HepG2 (cell line): ENCODE measurements around the gene R3HDM4. TPM values are rescaled to one million over a fixed set of nuclear protein-coding genes. Genes with fewer than 3 reads are reported as not detected.

Experiments
- ADNP ChIP-seq: sonication (generic); formaldehyde crosslinking; IDR thresholded peaks from 2 replicates; pipeline ENCODE4 v1.4.0; 2020; ENCODE audit warnings: missing genetic modification reagents
- ARNT ChIP-seq: fragments of 450-650 bp; IDR thresholded peaks from 2 replicates; pipeline ENCODE4 v1.6.1; 2017
- ATF1 ChIP-seq: IDR thresholded peaks from 2 replicates; pipeline ENCODE4 v1.6.1; 2016; ENCODE audit warnings: mild to moderate bottlenecking, control low read depth
- CCDC6 ChIP-seq: sonication (generic); formaldehyde crosslinking; IDR thresholded peaks from 2 replicates; pipeline ENCODE4 v1.8.1; 2022; ENCODE audit warnings: mild to moderate bottlenecking, missing genetic modification reagents, moderate library complexity
- CHD2 ChIP-seq: IDR thresholded peaks from 2 replicates; pipeline ENCODE4 v1.6.1; 2011; ENCODE audit warnings: low read depth, low read length, improper control_type of control experiment
- DPF2 ChIP-seq: sonication (generic); formaldehyde crosslinking; IDR thresholded peaks from 2 replicates; pipeline ENCODE4 v1.4.0; 2020; ENCODE audit warnings: mild to moderate bottlenecking, low read depth, missing genetic modification reagents, borderline replicate concordance
- EP300 ChIP-seq, 3 experiments: sonication (generic) in 1 of 3; formaldehyde crosslinking in 1 of 3; IDR thresholded peaks; 2 replicates each; pipeline versions ENCODE4 v1.5.1 to v1.6.1; 2011 to 2020; ENCODE audit warnings: low read depth in 2 of 3, low read length in 2 of 3, borderline replicate concordance in 1 of 3, improper control_type of control experiment in 1 of 3, mild to moderate bottlenecking in 1 of 3, missing genetic modification reagents in 1 of 3, moderate library complexity in 1 of 3
- ETV5 ChIP-seq: IDR thresholded peaks from 2 replicates; pipeline ENCODE4 v1.6.1; 2018; ENCODE audit warnings: missing biosample characterization, missing genetic modification reagents, inconsistent platforms, borderline replicate concordance
- ETV6 ChIP-seq: sonication (generic); formaldehyde crosslinking; conservative IDR thresholded peaks from 2 replicates; pipeline ENCODE4 v1.4.0; 2020; ENCODE audit warnings: missing genetic modification reagents
- GATAD2A ChIP-seq: IDR thresholded peaks from 2 replicates; pipeline ENCODE4 v1.6.1; 2016
- HMG20A ChIP-seq: IDR thresholded peaks from 2 replicates; pipeline ENCODE4 v1.6.1; 2016; ENCODE audit warnings: borderline replicate concordance
- KDM1A ChIP-seq: IDR thresholded peaks from 2 replicates; pipeline ENCODE4 v1.6.1; 2016; ENCODE audit warnings: missing compliant biosample characterization
- MBD4 ChIP-seq: IDR thresholded peaks from 2 replicates; pipeline ENCODE4 v1.6.1; 2012; ENCODE audit warnings: low read length, inconsistent platforms, borderline replicate concordance
- POLR2AphosphoS5 ChIP-seq: IDR thresholded peaks from 2 replicates; pipeline ENCODE4 v1.6.1; 2012; ENCODE audit warnings: low read depth, low read length
- RFXAP ChIP-seq: sonication (generic); formaldehyde crosslinking; IDR thresholded peaks from 2 replicates; pipeline ENCODE4 v1.4.0; 2020; ENCODE audit warnings: missing genetic modification reagents, borderline replicate concordance
- RORA ChIP-seq: sonication (generic); formaldehyde crosslinking; IDR thresholded peaks from 2 replicates; pipeline ENCODE4 v1.5.0; 2020; ENCODE audit warnings: mild to moderate bottlenecking, missing genetic modification reagents, moderate library complexity
- ZFP1 ChIP-seq: IDR thresholded peaks from 2 replicates; pipeline ENCODE4 v1.6.1; 2016
- ZFX ChIP-seq: sonication (generic); formaldehyde crosslinking; IDR thresholded peaks from 2 replicates; pipeline ENCODE4 v1.4.0; 2020; ENCODE audit warnings: mild to moderate bottlenecking, low read depth, missing genetic modification reagents, moderate library complexity
- ZKSCAN1 ChIP-seq: fragments of 150-350 bp; IDR thresholded peaks from 2 replicates; pipeline ENCODE4 v1.6.1; 2014; ENCODE audit warnings: low read length
- ZNF20 ChIP-seq: sonication (generic); formaldehyde crosslinking; IDR thresholded peaks from 2 replicates; pipeline ENCODE4 v1.4.0; 2020; ENCODE audit warnings: mild to moderate bottlenecking, moderate library complexity, missing genetic modification reagents
- ZNF644 ChIP-seq: IDR thresholded peaks from 2 replicates; pipeline ENCODE4 v1.6.1; 2016; ENCODE audit warnings: low read depth
- ZNF709 ChIP-seq: sonication (generic); formaldehyde crosslinking; IDR thresholded peaks from 2 replicates; pipeline ENCODE4 v1.5.0; 2020; ENCODE audit warnings: mild to moderate bottlenecking, missing genetic modification reagents
- ZNF83 ChIP-seq: sonication (generic); formaldehyde crosslinking; IDR thresholded peaks from 2 replicates; pipeline ENCODE4 v1.4.0; 2020; ENCODE audit warnings: missing genetic modification reagents, mild to moderate bottlenecking, borderline replicate concordance
- ZUFSP ChIP-seq: sonication (generic); formaldehyde crosslinking; IDR thresholded peaks from 2 replicates; pipeline ENCODE4 v1.9.0; 2021; ENCODE audit warnings: missing genetic modification reagents, mild to moderate bottlenecking, borderline replicate concordance
- ZZZ3 ChIP-seq: sonication (generic); formaldehyde crosslinking; IDR thresholded peaks from 2 replicates; pipeline ENCODE4 v1.4.0; 2020; ENCODE audit warnings: missing genetic modification reagents, mild to moderate bottlenecking, borderline replicate concordance
- polyA plus RNA-seq, 8 experiments: library from polyadenylated mRNA; depleted of rRNA in 3 of 8; stranded (reverse) in 7 of 8; unstranded in 1 of 8; fragments of >200 nt; fragmentation: Illumina TruSeq in 4 of 8; extraction: Trizol in 4 of 8; gene quantifications; 2 replicates each; pipeline versions ENCODE4 v1.2.1 to v1.2.3, GENCODE V29; 2011 to 2016; ENCODE audit warnings: low read depth in 4 of 8, missing spikeins in 1 of 8, mixed read lengths in 1 of 8; ENCODE audit not compliant: insufficient read depth in 1 of 8
- total RNA-seq, 5 experiments: library from RNA; depleted of rRNA; stranded (reverse); fragments of >200 nt; fragmentation: Illumina TruSeq; extraction: Trizol; gene quantifications; 2 replicates each; pipeline ENCODE4 v1.2.3, GENCODE V29; 2016; ENCODE audit warnings: low read depth in 1 of 5
- TF ChIP-seq, protein P1 (sequence below): sonication (generic); formaldehyde crosslinking; IDR thresholded peaks from 2 replicates; pipeline ENCODE4 v1.8.0; 2022; ENCODE audit warnings: missing genetic modification reagents, mild to moderate bottlenecking, borderline replicate concordance
- TF ChIP-seq, protein P2 (sequence below): sonication (generic); formaldehyde crosslinking; IDR thresholded peaks from 2 replicates; pipeline ENCODE4 v1.4.0; 2020; ENCODE audit warnings: missing genetic modification reagents, borderline replicate concordance
- TF ChIP-seq, protein P3 (sequence below): IDR thresholded peaks from 2 replicates; pipeline ENCODE4 v1.6.1; 2016; ENCODE audit warnings: missing compliant biosample characterization, missing genetic modification reagents, borderline replicate concordance

Gene R3HDM4
- total and polyA plus RNA-seq, 2 of the 13 experiments (the other 11 are each of a cell fraction or from before 2014, with no cell fraction given), result 26.2 to 26.9 TPM

GRCh38 chr19:952049-952679 lies 39.1 kb upstream of the R3HDM4 start (continued):
- TF ChIP-seq DPF2 (CRISPR knock-in tag) (no peak), ZNF709 (CRISPR knock-in tag) (no peak), ADNP (0 out of 2 replicates have a peak, but pooled peaks have one; percentile 31), ZZZ3 (CRISPR knock-in tag) (no peak), KDM1A (CRISPR knock-in tag) (0 out of 2 replicates have a peak, but pooled peaks have one; percentile 67), EP300 (IDR thresholded peaks at IDR 0.05; ENCODE audit: low read depth in 2 of 2, low read length in 2 of 2) (no peak), EP300 (CRISPR knock-in tag; IDR thresholded peaks at IDR 0.05; ENCODE audit: borderline replicate concordance) (no peak), POLR2AphosphoS5 (peak; percentile 19; the same call in 1 of the 2 replicates), RORA (CRISPR knock-in tag) (no peak), HMG20A (CRISPR knock-in tag) (no peak), ARNT (no peak), ETV5 (CRISPR knock-in tag) (no peak), ZNF20 (CRISPR knock-in tag) (no peak), ZNF83 (CRISPR knock-in tag) (no peak), ZFP1 (CRISPR knock-in tag) (no peak), ATF1 (CRISPR knock-in tag) (no peak), CHD2 (no peak), ETV6 (no peak), GATAD2A (no peak), MBD4 (no peak), ZFX (no peak), ZKSCAN1 (no peak), CCDC6 (CRISPR knock-in tag) (peak; percentile 6; the same call in 1 of the 2 replicates), ZNF644 (CRISPR knock-in tag) (no peak), RFXAP (no peak), ZUFSP (no peak)
- TF ChIP-seq, protein P1, sequence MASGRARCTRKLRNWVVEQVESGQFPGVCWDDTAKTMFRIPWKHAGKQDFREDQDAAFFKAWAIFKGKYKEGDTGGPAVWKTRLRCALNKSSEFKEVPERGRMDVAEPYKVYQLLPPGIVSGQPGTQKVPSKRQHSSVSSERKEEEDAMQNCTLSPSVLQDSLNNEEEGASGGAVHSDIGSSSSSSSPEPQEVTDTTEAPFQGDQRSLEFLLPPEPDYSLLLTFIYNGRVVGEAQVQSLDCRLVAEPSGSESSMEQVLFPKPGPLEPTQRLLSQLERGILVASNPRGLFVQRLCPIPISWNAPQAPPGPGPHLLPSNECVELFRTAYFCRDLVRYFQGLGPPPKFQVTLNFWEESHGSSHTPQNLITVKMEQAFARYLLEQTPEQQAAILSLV (CRISPR knock-in tag), result no peak
- TF ChIP-seq, protein P2, sequence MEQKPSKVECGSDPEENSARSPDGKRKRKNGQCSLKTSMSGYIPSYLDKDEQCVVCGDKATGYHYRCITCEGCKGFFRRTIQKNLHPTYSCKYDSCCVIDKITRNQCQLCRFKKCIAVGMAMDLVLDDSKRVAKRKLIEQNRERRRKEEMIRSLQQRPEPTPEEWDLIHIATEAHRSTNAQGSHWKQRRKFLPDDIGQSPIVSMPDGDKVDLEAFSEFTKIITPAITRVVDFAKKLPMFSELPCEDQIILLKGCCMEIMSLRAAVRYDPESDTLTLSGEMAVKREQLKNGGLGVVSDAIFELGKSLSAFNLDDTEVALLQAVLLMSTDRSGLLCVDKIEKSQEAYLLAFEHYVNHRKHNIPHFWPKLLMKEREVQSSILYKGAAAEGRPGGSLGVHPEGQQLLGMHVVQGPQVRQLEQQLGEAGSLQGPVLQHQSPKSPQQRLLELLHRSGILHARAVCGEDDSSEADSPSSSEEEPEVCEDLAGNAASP (CRISPR knock-in tag), result no peak
- TF ChIP-seq, protein P3, sequence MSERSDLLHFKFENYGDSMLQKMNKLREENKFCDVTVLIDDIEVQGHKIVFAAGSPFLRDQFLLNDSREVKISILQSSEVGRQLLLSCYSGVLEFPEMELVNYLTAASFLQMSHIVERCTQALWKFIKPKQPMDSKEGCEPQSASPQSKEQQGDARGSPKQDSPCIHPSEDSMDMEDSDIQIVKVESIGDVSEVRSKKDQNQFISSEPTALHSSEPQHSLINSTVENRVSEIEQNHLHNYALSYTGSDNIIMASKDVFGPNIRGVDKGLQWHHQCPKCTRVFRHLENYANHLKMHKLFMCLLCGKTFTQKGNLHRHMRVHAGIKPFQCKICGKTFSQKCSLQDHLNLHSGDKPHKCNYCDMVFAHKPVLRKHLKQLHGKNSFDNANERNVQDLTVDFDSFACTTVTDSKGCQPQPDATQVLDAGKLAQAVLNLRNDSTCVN, result no peak
